Upper lobe of left lung (tissue), 6 donors: ENCODE data around the gene SPTY2D1. TPM values are rescaled to one million over a fixed set of nuclear protein-coding genes. Genes with fewer than 3 reads are reported as not detected.

Source experiments
- ATAC-seq, 2 donors: fragments of 200-7000 bp; cut with Tn5 transposase; one replicate each; pipeline ENCODE4 v1.9.1; 2022; ENCODE audit warnings: mild to moderate bottlenecking in 2 of 2, moderate library complexity in 2 of 2; ENCODE audit not compliant: low FRiP score in 2 of 2
- DNase-seq, 2 donors: peaks; one replicate each; pipeline ENCODE4 v3.0.0-alpha.2; 2019 to 2020
- H3K27ac ChIP-seq, 4 donors: fragments of 200-600 bp; sonication (generic); one replicate each; pipeline ENCODE4 v1.5.1; 2016 to 2019
- H3K27me3 ChIP-seq, 4 donors: fragments of 200-600 bp; sonication (generic); one replicate each; pipeline ENCODE4 v1.5.1; 2017 to 2019
- H3K36me3 ChIP-seq, 4 donors: fragments of 200-600 bp; sonication (generic); one replicate each; pipeline ENCODE4 v1.5.1; 2016 to 2019
- H3K4me1 ChIP-seq, 4 donors: fragments of 200-600 bp; sonication (generic); one replicate each; pipeline ENCODE4 v1.5.1; 2018 to 2019
- H3K4me3 ChIP-seq, 4 donors: fragments of 200-600 bp; sonication (generic); one replicate each; pipeline ENCODE4 v1.5.1; 2017 to 2019; ENCODE audit warnings: mild to moderate bottlenecking in 2 of 4, moderate library complexity in 1 of 4
- H3K9me3 ChIP-seq, 4 donors: fragments of 200-600 bp; sonication (generic); one replicate each; pipeline ENCODE4 v1.5.1; 2018 to 2019
- CTCF ChIP-seq, 6 experiments: fragments of 450-650 bp in 4 of 6; fragments of 200-600 bp in 2 of 6; sonication (generic) in 2 of 6; IDR thresholded peaks; one replicate each; pipeline ENCODE4 v1.5.1; 2016 to 2019; ENCODE audit warnings: antibody characterized with exemption in 6 of 6
- EP300 ChIP-seq, 4 donors: sonication (generic); formaldehyde crosslinking; IDR thresholded peaks; one replicate each; pipeline ENCODE4 v1.5.1; 2017; ENCODE audit warnings: antibody characterized with exemption in 4 of 4, control low read depth in 2 of 4
- POLR2A ChIP-seq, 4 donors: fragments of 450-650 bp; IDR thresholded peaks; one replicate each; pipeline ENCODE4 v1.5.1; 2016 to 2017; ENCODE audit warnings: antibody characterized with exemption in 4 of 4, mild to moderate bottlenecking in 2 of 4
- POLR2AphosphoS5 ChIP-seq, 2 donors: sonication (generic); formaldehyde crosslinking; IDR thresholded peaks; one replicate each; pipeline ENCODE4 v1.5.1; 2017; ENCODE audit warnings: antibody characterized with exemption in 2 of 2
- WGBS, 2 donors: methylation state at CpG; one replicate each; pipeline ENCODE4 v1.1.5; 2017 to 2018; 5-methylcytosine and 5-hydroxymethylcytosine counted together
- total RNA-seq, 6 donors: library from RNA; depleted of rRNA in 4 of 6; stranded (reverse); fragments of >200 nt in 4 of 6; gene quantifications; one replicate each; pipeline versions ENCODE4 v1.1.0 to v1.2.1, GENCODE V29; 2016 to 2021
- donor health status: DM: no; HTN: no; CAD: no; lungs with moderate emphysema.
- donor health status: DM: no; HTN: yes; CAD: no; lungs with severe emphysema.

The SPTY2D1 gene
- total RNA-seq, 6 donors from 2014 or later, result 10.0 to 25.5 (median 18.6) TPM

DNA sequence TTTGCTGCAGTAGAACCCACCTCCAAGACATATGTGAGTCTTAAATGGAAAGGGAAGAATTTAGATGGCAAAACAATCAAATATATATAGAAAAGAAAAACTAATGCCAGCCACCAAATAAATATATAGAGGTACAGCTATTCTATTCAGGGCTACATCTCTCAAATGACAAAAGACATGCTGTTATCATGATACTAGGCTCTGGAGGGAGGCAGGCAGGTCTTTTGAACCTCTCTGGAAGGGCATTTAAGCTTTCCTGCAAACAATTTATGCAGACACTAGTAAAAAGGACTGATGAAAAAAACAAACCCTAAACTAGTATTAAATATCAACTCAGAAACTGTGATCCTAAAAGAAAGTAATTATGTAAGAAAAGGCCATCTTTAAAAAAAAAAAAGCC, 70.0 kb downstream of the SPTY2D1 start:
- no peaks in the 10 kb centered on the region for H3K27me3 ChIP-seq
- ATAC-seq (no peak), DNase-seq (no peak)
- no peaks in the 10 kb centered on the region for H3K4me1 ChIP-seq
- H3K36me3 ChIP-seq, result peaks cover 6 to 77% (median 38%) of the 10 kb centered on the region in 4 donors
- H3K27ac ChIP-seq, result no peak overlapping the region
- TF ChIP-seq POLR2AphosphoS5 (IDR thresholded peaks at IDR 0.05) (no peak), POLR2A (IDR thresholded peaks at IDR 0.05) (no peak), EP300 (IDR thresholded peaks at IDR 0.05) (no peak), CTCF (IDR thresholded peaks at IDR 0.05) (no peak)
- no peaks in the 10 kb centered on the region for H3K9me3 ChIP-seq
- H3K4me3 ChIP-seq, result no peak overlapping the region

DNA sequence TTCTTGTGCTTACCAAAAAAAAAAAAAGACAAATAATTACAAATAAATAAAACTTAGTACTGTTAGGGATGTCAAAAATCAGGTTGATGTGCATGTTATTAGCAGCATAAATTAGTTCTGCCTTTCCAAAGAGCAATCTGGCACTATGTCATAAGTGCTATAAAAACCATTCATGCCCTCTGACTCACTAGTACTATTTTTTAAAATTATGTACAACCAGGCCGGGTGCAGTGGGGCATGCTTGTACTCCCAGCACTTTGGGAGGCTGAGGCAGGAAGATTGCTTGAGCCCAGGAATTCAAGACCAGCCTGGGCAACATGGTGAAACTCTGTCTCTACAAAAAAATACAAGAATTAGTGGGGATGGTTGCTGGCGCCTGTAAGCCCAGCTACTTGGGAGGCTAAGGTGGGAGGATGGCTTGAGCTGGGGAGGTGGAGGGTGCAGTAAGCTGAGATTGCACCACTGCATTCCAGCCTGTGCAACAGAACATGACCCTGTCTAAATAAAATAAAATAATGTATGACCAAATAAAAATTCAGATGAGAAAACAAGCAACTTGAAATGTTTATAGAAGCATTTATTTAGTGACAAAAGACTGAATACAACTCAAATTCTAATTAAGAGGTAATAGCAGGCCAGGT, 70.9 kb downstream of the SPTY2D1 start:
- ATAC-seq, result no peak
- no peak for TF ChIP-seq POLR2AphosphoS5 (IDR thresholded peaks at IDR 0.05)
- TF ChIP-seq EP300 (IDR thresholded peaks at IDR 0.05), result no peak
- no peak for TF ChIP-seq CTCF (IDR thresholded peaks at IDR 0.05)
- TF ChIP-seq POLR2A (IDR thresholded peaks at IDR 0.05), result no peak
- Histone ChIP-seq H3K4me1 (no peaks in the 10 kb centered on the region), H3K4me3 (no peak overlapping the region), H3K36me3 (peaks cover 6 to 84% (median 42%) of the 10 kb centered on the region in 4 donors), H3K27ac (no peak overlapping the region), H3K9me3 (no peaks in the 10 kb centered on the region), H3K27me3 (no peaks in the 10 kb centered on the region)
- no peak for DNase-seq
- WGBS, 2 donors, result 94 to 95% methylated on average over 2 of the region's 2 CpGs

Other genes with a start within 250 kb of the SPTY2D1 start
- gene LDHA, start 239.8 kb downstream of the SPTY2D1 start, total RNA-seq, result 100 to 1,000 TPM; 101 to 417 (median 275) TPM
- not detected for gene LDHC, start 222.0 kb downstream of the SPTY2D1 start, total RNA-seq
- gene LDHAL6A, start 178.5 kb downstream of the SPTY2D1 start, total RNA-seq, result not detected
- 10 to 100 TPM; 40.9 to 77.2 (median 56.8) TPM for gene TSG101, start 107.4 kb downstream of the SPTY2D1 start, total RNA-seq
- gene UEVLD, start 45.6 kb downstream of the SPTY2D1 start, total RNA-seq, result 10 to 100 TPM; 10.3 to 26.0 (median 19.1) TPM
- gene MISFA, start 34.6 kb downstream of the SPTY2D1 start, total RNA-seq, result 1 to 10 TPM in 3 of 6 donors, under 1 TPM in 1, not detected in 2; 0.76 to 6.0 (median 1.8) TPM
- 10 to 100 TPM in 3 of 6 donors, 1 to 10 TPM in 3; 4.6 to 18.0 (median 8.5) TPM for gene TMEM86A, start 64.4 kb upstream of the SPTY2D1 start, total RNA-seq
- gene IGSF22, start 91.8 kb upstream of the SPTY2D1 start, total RNA-seq, result 10 to 100 TPM in 1 of 6 donors, 1 to 10 TPM in 2, not detected in 3; 1.2 to 21.0 (median 2.1) TPM
- 1 to 10 TPM in 2 of 6 donors, under 1 TPM in 2, not detected in 2; 0.31 to 1.8 (median 1.0) TPM for gene PTPN5, start 157.5 kb upstream of the SPTY2D1 start, total RNA-seq